HEK293 (cell line): Measurements from ENCODE around the gene DIO1.

Experiments
- GLI2 ChIP-seq: fragments of 450-650 bp; formaldehyde crosslinking; IDR thresholded peaks from 2 replicates; pipeline ENCODE4; 2017; ENCODE audit warnings: missing biosample characterization, missing genetic modification characterization, low read depth, borderline replicate concordance
- IKZF3 ChIP-seq: fragments of 450-650 bp; IDR thresholded peaks from 2 replicates; pipeline ENCODE4 v1.5.0; 2018; ENCODE audit warnings: missing biosample characterization, mild to moderate bottlenecking, missing genetic modification characterization, moderate library complexity
- KLF16 ChIP-seq: fragments of 450-650 bp; formaldehyde crosslinking; IDR thresholded peaks from 2 replicates; pipeline ENCODE4 v1.5.1; 2017; ENCODE audit warnings: missing biosample characterization, missing genetic modification characterization
- MEIS1 ChIP-seq: sonication (generic); formaldehyde crosslinking; IDR thresholded peaks from 2 replicates; pipeline ENCODE4 v1.8.1; 2022; ENCODE audit warnings: missing genetic modification reagents, mild to moderate bottlenecking, borderline replicate concordance
- PRDM6 ChIP-seq: fragments of 450-650 bp; formaldehyde crosslinking; IDR thresholded peaks from 2 replicates; pipeline ENCODE4 v1.5.1; 2017; ENCODE audit warnings: missing biosample characterization, missing genetic modification characterization
- ZBTB7A ChIP-seq: fragments of 450-650 bp; formaldehyde crosslinking; IDR thresholded peaks from 2 replicates; pipeline ENCODE4 v1.5.1; 2016; ENCODE audit warnings: low read depth, missing biosample characterization, missing genetic modification characterization
- ZBTB8A ChIP-seq: fragments of 450-650 bp; formaldehyde crosslinking; IDR thresholded peaks from 2 replicates; pipeline ENCODE4 v1.5.1; 2016; ENCODE audit warnings: missing biosample characterization, missing genetic modification characterization
- ZEB2 ChIP-seq: fragments of 450-650 bp; formaldehyde crosslinking; IDR thresholded peaks from 2 replicates; pipeline ENCODE4 v1.5.1; 2016; ENCODE audit warnings: missing biosample characterization, missing genetic modification characterization
- ZFHX2 ChIP-seq: fragments of 450-650 bp; formaldehyde crosslinking; conservative IDR thresholded peaks from 2 replicates; pipeline ENCODE4 v1.5.1; 2016; ENCODE audit warnings: missing biosample characterization, missing genetic modification characterization
- ZNF16 ChIP-seq: fragments of 450-650 bp; formaldehyde crosslinking; IDR thresholded peaks from 2 replicates; pipeline ENCODE4 v1.5.1; 2016; ENCODE audit warnings: low read depth, missing biosample characterization, missing genetic modification characterization
- ZNF23 ChIP-seq: fragments of 450-650 bp; formaldehyde crosslinking; IDR thresholded peaks from 2 replicates; pipeline ENCODE4 v1.5.1; 2016; ENCODE audit warnings: missing biosample characterization, missing genetic modification characterization, borderline replicate concordance
- ZNF239 ChIP-seq: fragments of 450-650 bp; formaldehyde crosslinking; IDR thresholded peaks from 2 replicates; pipeline ENCODE4 v1.5.1; 2016; ENCODE audit warnings: missing biosample characterization, missing genetic modification characterization
- ZNF274 ChIP-seq, 2 experiments: fragments of 200-500 bp in 1 of 2; fragments of 450-650 bp in 1 of 2; sonication (Bioruptor generic) in 1 of 2; formaldehyde crosslinking in 1 of 2; IDR thresholded peaks; 2 replicates each; pipeline versions ENCODE4 v1.5.1 to v1.6.1; 2014 to 2016; ENCODE audit warnings: borderline replicate concordance in 1 of 2, inconsistent platforms in 1 of 2, low read length in 1 of 2, missing biosample characterization in 1 of 2, missing genetic modification characterization in 1 of 2
- ZNF324 ChIP-seq: fragments of 450-650 bp; formaldehyde crosslinking; IDR thresholded peaks from 2 replicates; pipeline ENCODE4 v1.5.1; 2016; ENCODE audit warnings: missing biosample characterization, missing genetic modification characterization
- ZNF391 ChIP-seq: fragments of 450-650 bp; formaldehyde crosslinking; IDR thresholded peaks from 2 replicates; pipeline ENCODE4 v1.5.1; 2016; ENCODE audit warnings: low read depth, missing biosample characterization, missing genetic modification characterization, borderline replicate concordance
- ZNF548 ChIP-seq: fragments of 450-650 bp; formaldehyde crosslinking; IDR thresholded peaks from 2 replicates; pipeline ENCODE4 v1.5.1; 2016; ENCODE audit warnings: missing biosample characterization, missing genetic modification characterization
- ZNF571 ChIP-seq: fragments of 450-650 bp; formaldehyde crosslinking; IDR thresholded peaks from 2 replicates; pipeline ENCODE4 v1.5.0; 2017; ENCODE audit warnings: missing biosample characterization, missing genetic modification characterization
- ZNF585B ChIP-seq: fragments of 450-650 bp; formaldehyde crosslinking; IDR thresholded peaks from 2 replicates; pipeline ENCODE4 v1.5.1; 2016; ENCODE audit warnings: missing biosample characterization, missing genetic modification characterization
- ZNF610 ChIP-seq: fragments of 450-650 bp; formaldehyde crosslinking; IDR thresholded peaks from 2 replicates; pipeline ENCODE4 v1.5.1; 2016; ENCODE audit warnings: missing biosample characterization, missing genetic modification characterization, borderline replicate concordance
- ZNF621 ChIP-seq: fragments of 450-650 bp; formaldehyde crosslinking; IDR thresholded peaks from 2 replicates; pipeline ENCODE4 v1.5.1; 2017; ENCODE audit warnings: missing biosample characterization, missing genetic modification characterization
- ZNF623 ChIP-seq: fragments of 450-650 bp; formaldehyde crosslinking; IDR thresholded peaks from 2 replicates; pipeline ENCODE4 v1.5.1; 2016; ENCODE audit warnings: missing biosample characterization, missing genetic modification characterization
- ZNF626 ChIP-seq: fragments of 450-650 bp; sonication (Bioruptor Pico); formaldehyde crosslinking; IDR thresholded peaks from 2 replicates; pipeline ENCODE4 v1.5.1; 2018; ENCODE audit warnings: missing biosample characterization, missing genetic modification characterization, inconsistent platforms
- ZNF768 ChIP-seq: fragments of 450-650 bp; formaldehyde crosslinking; IDR thresholded peaks from 2 replicates; pipeline ENCODE4 v1.5.1; 2018; ENCODE audit warnings: missing biosample characterization, mild to moderate bottlenecking, missing genetic modification characterization
- ZNF792 ChIP-seq: fragments of 450-650 bp; formaldehyde crosslinking; IDR thresholded peaks from 2 replicates; pipeline ENCODE4 v1.5.1; 2016; ENCODE audit warnings: missing biosample characterization, missing genetic modification characterization
- ZNF830 ChIP-seq: fragments of 450-650 bp; IDR thresholded peaks from 2 replicates; pipeline ENCODE4 v1.5.0; 2018; ENCODE audit warnings: missing biosample characterization, missing genetic modification characterization, low read depth, mild to moderate bottlenecking, moderate library complexity
- ZSCAN23 ChIP-seq: fragments of 450-650 bp; formaldehyde crosslinking; IDR thresholded peaks from 2 replicates; pipeline ENCODE4 v1.5.1; 2016; ENCODE audit warnings: missing biosample characterization, missing genetic modification characterization
- TF ChIP-seq, protein P1 (sequence below): fragments of 450-650 bp; formaldehyde crosslinking; IDR thresholded peaks from 2 replicates; pipeline ENCODE4 v1.5.1; 2016; ENCODE audit warnings: missing biosample characterization, missing genetic modification characterization
- TF ChIP-seq, protein P2 (sequence below): fragments of 450-650 bp; formaldehyde crosslinking; IDR thresholded peaks from 2 replicates; pipeline ENCODE4 v1.5.1; 2016; ENCODE audit warnings: missing biosample characterization, missing genetic modification characterization
- TF ChIP-seq, protein P3 (sequence below): fragments of 450-650 bp; formaldehyde crosslinking; IDR thresholded peaks from 2 replicates; pipeline ENCODE4 v1.5.1; 2016; ENCODE audit warnings: missing biosample characterization, missing genetic modification characterization
- TF ChIP-seq, protein P4 (sequence below): fragments of 450-650 bp; formaldehyde crosslinking; IDR thresholded peaks from 2 replicates; pipeline ENCODE4 v1.5.1; 2017; ENCODE audit warnings: missing biosample characterization, missing genetic modification characterization

DIO1 gene

GRCh38 chr1:53889304-53890298, 4.4 kb upstream of the DIO1 start, which contains the start of gene YIPF1 (continued):
- TF ChIP-seq PRDM6 (no peak), GLI2 (no peak), KLF16 (tag by site-specific recombination) (peak; percentile 85), ZNF768 (tag by site-specific recombination) (no peak), ZNF274 (IDR thresholded peaks at IDR 0.05; ENCODE audit: low read length) (no peak), ZNF274 (tag by site-specific recombination; IDR thresholded peaks at IDR 0.05; ENCODE audit: borderline replicate concordance) (no peak), ZNF391 (tag by site-specific recombination) (peak; percentile 92; the same call in 1 of the 2 replicates), ZNF623 (0 out of 2 replicates have a peak, but pooled peaks have one; percentile 8), IKZF3 (no peak), ZNF239 (tag by site-specific recombination) (no peak), ZEB2 (tag by site-specific recombination) (peak; percentile 85), ZNF621 (tag by site-specific recombination) (no peak), ZBTB8A (no peak), ZNF16 (tag by site-specific recombination) (no peak), ZNF324 (tag by site-specific recombination) (0 out of 2 replicates have a peak, but pooled peaks have one; percentile 30), ZNF548 (tag by site-specific recombination) (no peak), ZNF830 (no peak), ZNF610 (tag by site-specific recombination) (no peak), MEIS1 (CRISPR knock-in tag) (no peak), ZNF626 (tag by site-specific recombination) (no peak), ZNF792 (tag by site-specific recombination) (peak; percentile 36; the same call in 1 of the 2 replicates), ZSCAN23 (tag by site-specific recombination) (peak; percentile 89), ZNF585B (tag by site-specific recombination) (no peak), ZBTB7A (peak; percentile 62; the same call in 1 of the 2 replicates), ZFHX2 (tag by site-specific recombination) (no peak), ZNF571 (no peak), ZNF23 (no peak)
- TF ChIP-seq, protein P1, sequence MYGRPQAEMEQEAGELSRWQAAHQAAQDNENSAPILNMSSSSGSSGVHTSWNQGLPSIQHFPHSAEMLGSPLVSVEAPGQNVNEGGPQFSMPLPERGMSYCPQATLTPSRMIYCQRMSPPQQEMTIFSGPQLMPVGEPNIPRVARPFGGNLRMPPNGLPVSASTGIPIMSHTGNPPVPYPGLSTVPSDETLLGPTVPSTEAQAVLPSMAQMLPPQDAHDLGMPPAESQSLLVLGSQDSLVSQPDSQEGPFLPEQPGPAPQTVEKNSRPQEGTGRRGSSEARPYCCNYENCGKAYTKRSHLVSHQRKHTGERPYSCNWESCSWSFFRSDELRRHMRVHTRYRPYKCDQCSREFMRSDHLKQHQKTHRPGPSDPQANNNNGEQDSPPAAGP (tag by site-specific recombination), result no peak
- TF ChIP-seq, protein P2, sequence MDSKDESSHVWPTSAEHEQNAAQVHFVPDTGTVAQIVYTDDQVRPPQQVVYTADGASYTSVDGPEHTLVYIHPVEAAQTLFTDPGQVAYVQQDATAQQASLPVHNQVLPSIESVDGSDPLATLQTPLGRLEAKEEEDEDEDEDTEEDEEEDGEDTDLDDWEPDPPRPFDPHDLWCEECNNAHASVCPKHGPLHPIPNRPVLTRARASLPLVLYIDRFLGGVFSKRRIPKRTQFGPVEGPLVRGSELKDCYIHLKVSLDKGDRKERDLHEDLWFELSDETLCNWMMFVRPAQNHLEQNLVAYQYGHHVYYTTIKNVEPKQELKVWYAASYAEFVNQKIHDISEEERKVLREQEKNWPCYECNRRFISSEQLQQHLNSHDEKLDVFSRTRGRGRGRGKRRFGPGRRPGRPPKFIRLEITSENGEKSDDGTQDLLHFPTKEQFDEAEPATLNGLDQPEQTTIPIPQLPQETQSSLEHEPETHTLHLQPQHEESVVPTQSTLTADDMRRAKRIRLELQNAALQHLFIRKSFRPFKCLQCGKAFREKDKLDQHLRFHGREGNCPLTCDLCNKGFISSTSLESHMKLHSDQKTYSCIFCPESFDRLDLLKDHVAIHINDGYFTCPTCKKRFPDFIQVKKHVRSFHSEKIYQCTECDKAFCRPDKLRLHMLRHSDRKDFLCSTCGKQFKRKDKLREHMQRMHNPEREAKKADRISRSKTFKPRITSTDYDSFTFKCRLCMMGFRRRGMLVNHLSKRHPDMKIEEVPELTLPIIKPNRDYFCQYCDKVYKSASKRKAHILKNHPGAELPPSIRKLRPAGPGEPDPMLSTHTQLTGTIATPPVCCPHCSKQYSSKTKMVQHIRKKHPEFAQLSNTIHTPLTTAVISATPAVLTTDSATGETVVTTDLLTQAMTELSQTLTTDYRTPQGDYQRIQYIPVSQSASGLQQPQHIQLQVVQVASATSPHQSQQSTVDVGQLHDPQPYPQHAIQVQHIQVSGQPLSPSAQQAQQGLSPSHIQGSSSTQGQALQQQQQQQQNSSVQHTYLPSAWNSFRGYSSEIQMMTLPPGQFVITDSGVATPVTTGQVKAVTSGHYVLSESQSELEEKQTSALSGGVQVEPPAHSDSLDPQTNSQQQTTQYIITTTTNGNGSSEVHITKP, result peak; percentile 52
- TF ChIP-seq, protein P3, sequence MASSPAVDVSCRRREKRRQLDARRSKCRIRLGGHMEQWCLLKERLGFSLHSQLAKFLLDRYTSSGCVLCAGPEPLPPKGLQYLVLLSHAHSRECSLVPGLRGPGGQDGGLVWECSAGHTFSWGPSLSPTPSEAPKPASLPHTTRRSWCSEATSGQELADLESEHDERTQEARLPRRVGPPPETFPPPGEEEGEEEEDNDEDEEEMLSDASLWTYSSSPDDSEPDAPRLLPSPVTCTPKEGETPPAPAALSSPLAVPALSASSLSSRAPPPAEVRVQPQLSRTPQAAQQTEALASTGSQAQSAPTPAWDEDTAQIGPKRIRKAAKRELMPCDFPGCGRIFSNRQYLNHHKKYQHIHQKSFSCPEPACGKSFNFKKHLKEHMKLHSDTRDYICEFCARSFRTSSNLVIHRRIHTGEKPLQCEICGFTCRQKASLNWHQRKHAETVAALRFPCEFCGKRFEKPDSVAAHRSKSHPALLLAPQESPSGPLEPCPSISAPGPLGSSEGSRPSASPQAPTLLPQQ (tag by site-specific recombination), result no peak
- TF ChIP-seq, protein P4, sequence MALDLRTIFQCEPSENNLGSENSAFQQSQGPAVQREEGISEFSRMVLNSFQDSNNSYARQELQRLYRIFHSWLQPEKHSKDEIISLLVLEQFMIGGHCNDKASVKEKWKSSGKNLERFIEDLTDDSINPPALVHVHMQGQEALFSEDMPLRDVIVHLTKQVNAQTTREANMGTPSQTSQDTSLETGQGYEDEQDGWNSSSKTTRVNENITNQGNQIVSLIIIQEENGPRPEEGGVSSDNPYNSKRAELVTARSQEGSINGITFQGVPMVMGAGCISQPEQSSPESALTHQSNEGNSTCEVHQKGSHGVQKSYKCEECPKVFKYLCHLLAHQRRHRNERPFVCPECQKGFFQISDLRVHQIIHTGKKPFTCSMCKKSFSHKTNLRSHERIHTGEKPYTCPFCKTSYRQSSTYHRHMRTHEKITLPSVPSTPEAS (tag by site-specific recombination), result no peak
